AG10803 (cell line): Measurements from ENCODE around the gene AMACR.

Experiments used
- DNase-seq: peaks from one replicate; pipeline ENCODE4 v3.0.0; 2010; ENCODE audit warnings: low read depth
- H3K4me3 ChIP-seq: 2 replicates; pipeline ENCODE4 v1.5.1; 2011; ENCODE audit warnings: mild to moderate bottlenecking, low read length, control low read depth
- CTCF ChIP-seq: conservative IDR thresholded peaks from 2 replicates; pipeline ENCODE4 v1.5.1; 2011; ENCODE audit warnings: mild to moderate bottlenecking, low read length, control low read depth, inconsistent platforms

Gene AMACR

GRCh38 chr5:34001241-34001841 lies 6.5 kb downstream of the AMACR start:
- TF ChIP-seq CTCF: no peak
- no peak for DNase-seq
- H3K4me3 ChIP-seq: no peak overlapping the region

GRCh38 chr5:33999978-34000377 lies 7.9 kb downstream of the AMACR start:
- no peak for TF ChIP-seq CTCF
- no peak for DNase-seq
- H3K4me3 ChIP-seq: no peak overlapping the region

DNA sequence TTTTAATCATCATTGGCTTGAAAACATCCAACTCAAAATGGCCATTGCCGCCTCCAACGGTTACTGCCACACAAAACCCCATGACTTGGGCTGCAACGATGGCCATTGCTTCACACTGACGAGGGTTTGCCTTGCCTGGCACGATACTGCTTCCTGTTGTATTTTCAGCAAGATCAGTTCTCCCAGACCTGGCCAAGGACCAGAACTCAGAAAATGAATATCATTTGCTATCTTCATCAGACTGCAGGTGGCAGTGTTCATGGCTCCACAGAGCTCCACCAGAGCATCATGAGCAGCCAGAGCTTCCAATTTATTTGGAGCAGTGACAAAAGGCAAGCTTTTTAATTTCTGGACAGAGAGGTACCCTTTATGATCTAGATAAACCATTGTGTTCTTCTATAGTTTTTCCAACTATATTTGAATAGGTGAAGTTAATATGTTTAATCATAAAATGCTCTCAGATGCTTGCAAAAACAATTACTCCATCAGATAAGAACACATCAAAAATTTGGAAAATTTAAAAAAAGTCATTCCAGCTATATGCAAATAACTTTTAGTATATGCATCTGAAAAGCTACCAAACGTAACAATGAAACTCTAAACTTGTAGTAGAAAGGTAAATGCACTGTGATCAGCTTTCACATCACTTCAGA lies 10.4 kb downstream of the AMACR start:
- peak; percentile 88 for TF ChIP-seq CTCF
- no peak overlapping the region for H3K4me3 ChIP-seq
- DNase-seq: peak; percentile 93

DNA sequence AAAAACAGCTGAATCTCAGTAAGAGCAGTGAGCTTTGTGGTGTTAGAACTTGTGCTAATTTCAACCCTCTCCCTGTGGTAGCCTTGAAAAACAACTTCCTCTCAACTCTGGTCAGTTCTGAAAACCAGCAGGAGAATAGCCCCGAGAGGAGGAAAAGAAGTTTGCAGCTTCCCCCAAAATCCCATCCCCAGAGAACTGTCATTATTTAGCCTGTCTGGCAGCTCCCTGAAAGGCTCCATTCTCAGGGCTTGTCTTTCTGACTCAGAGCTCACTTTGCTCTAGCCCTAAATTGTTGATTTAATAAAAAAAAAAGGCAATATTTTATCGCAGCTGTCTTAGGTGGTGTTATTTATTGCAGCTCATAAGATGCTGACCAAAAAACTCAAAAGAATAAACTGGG lies 12.0 kb downstream of the AMACR start:
- TF ChIP-seq CTCF: no peak
- H3K4me3 ChIP-seq: no peak overlapping the region
- no peak for DNase-seq

DNA sequence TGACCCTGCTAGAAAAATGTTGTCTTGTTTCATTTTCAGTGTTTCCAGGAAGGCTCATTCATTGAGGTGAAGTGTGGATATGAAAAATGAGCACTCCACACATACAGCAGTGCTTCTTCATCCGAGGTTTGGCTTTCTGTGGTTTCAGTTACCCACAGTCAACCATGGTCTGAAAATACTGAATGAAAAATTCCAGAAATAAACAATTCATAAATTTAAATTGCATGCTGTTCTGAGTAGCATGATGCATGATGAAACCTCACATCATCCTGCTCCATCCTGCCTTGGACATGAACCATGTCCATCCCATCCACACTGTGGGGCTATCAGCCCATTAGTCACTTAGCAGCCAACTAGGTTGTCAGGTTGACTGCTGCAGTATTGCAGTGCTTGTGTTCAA lies 13.0 kb downstream of the AMACR start:
- peak; percentile 90 for DNase-seq
- H3K4me3 ChIP-seq: no peak overlapping the region
- peak; percentile 41 for TF ChIP-seq CTCF

DNA sequence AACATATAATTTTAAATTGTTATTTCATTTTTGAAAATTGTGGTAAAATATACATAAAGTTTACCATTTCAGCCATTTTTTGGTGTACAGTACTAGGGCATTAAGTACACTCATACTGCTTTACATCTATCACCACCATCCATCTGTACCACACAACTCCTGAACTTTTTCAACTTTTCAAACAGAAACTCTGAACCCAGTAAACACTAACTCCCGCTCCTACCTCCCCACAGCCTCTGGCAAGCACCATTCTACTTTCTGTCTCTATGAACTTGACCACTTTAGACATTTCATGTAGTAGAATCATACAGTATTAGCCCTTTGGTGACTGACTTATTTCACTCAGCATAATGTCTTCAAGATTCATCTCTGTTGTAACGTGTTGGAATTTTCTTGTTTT lies 15.0 kb downstream of the AMACR start:
- no peak for DNase-seq
- H3K4me3 ChIP-seq: no peak overlapping the region
- TF ChIP-seq CTCF: no peak

GRCh38 chr5:33985447-33985846 lies 22.4 kb downstream of the AMACR start:
- no peak for TF ChIP-seq CTCF
- DNase-seq: no peak
- no peak overlapping the region for H3K4me3 ChIP-seq
